Astrocyte of the cerebellum (primary cell): ENCODE results near the gene MRPL52.
"Not testable (repeated sequence)": the region's sequence is repeated elsewhere in the genome, so short reads cannot be mapped to it uniquely, and the experiment has no call there.

Source experiments
- DNase-seq: peaks from one replicate; pipeline ENCODE4 v3.0.0-alpha.2; 2011; ENCODE audit warnings: low read depth
- H3K4me3 ChIP-seq: 2 replicates; pipeline ENCODE4 v1.5.1; 2011; ENCODE audit warnings: mild to moderate bottlenecking, low read depth, low read length, moderate library complexity
- CTCF ChIP-seq: IDR thresholded peaks from 2 replicates; pipeline ENCODE4 v1.5.1; 2012; ENCODE audit warnings: low read length, low read depth, moderate library complexity, mild to moderate bottlenecking; ENCODE audit errors: missing control alignments
- in situ Hi-C: cut with HindIII; loops from 2 replicates; pipeline ENCODE4 v1.10.0; 2017; ENCODE audit warnings: low sequenced_read_pairs

Gene MRPL52

DNA sequence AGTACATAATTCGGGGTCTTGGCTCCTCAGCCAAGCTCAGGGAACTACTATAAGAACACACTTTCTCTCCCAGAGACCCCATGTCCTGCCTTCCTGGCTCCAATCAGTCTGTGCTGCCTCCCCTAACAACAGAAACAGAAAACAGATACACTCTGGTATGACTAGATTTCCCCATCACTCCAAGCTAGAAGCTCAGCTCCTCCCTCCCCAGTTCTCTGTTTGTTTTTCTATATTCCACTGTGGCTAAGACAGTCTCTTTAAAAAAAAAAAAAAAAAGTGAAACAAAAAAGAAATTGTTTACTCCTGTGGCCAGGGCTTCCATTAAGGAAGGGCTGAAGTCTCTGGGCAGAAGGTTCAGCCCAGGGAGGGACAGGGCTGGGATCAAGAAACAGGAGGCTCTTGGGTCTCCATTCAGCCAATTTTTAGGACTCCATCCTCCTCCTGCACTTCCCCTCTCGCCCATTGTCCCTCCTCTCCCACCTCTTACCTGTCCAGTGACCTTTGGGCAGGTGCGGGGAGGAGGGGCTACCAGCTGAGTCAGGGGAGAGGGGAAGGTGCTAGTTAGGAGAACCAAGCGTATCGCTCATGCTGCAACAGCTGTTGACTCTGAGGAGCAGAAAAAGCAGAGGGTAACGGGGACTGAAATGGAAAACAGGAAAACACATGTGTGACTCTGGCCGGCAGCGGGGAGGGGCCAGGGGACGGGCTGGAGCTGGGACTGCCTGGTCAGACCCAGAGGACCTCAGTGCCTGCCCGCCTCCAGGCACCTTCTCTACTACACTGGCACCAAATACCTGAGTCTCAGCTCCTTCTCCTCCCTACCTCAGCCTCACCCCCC lies 10.3 kb upstream of the MRPL52 start:
- H3K4me3 ChIP-seq, result no peak overlapping the region
- no peak for TF ChIP-seq CTCF
- in situ Hi-C loops, result no loop called here
- no peak for DNase-seq

DNA sequence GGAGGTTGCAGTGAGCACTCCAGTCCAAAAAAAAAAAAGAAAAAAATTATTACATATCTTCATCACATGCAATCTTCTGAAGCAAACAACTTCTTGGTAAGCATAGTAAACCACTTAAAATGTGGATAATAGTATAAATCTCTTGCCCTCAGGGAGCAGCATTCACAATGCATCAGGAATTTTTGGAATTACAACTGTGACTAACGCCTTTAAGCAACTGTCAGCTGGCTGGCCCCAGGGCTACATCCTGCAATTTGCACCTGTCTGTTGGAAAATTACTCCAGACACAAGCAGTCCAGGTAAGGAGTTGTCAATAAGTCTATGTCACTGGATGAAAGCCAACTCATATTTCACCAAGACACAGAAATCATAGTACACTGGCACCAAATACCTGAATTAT lies 9.0 kb upstream of the MRPL52 start:
- H3K4me3 ChIP-seq, result no peak overlapping the region
- TF ChIP-seq CTCF, result no peak
- no peak for DNase-seq
- in situ Hi-C loops, result no loop called here

DNA sequence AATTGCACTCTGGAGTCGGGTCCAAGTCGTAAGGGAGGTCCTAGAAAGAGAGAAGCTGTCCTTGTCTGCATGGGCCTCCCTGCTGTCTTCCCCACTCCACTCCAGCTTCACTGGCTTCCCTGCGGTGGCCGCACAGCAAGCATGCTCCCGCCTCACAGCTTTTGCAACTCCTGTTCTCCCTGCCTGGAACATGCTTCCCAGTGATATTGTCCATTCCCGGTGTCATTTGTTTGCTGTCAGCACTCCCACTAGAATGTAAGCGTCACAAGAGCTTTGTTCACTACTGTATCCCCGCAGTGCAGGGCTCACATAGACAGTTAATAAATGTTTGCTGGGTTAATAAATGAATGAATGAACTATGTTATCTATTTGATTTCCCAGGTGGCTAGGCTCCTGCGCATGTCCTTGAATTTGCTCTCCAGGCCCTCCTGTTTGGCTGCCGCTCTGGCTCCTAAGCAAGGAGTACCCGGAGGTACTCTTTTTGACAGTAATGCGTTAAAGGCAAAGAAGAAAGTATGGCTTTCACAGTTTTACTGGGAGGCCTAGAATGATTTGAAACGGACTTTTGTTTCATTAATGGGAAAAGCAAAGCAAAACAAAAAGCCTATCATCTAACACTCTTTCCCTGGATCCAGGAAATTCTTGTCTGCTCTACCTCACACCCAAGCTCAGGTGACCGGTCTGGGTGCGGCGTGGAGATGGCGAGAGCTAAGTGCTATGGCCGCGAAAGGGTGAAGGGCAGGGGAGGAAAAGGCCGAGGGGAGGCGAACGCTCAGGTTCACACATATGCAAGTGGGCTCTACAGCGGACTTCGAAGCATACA lies 8.3 kb upstream of the MRPL52 start:
- in situ Hi-C loops, result no loop called here
- TF ChIP-seq CTCF, result no peak
- no peak overlapping the region for H3K4me3 ChIP-seq
- DNase-seq, result no peak

DNA sequence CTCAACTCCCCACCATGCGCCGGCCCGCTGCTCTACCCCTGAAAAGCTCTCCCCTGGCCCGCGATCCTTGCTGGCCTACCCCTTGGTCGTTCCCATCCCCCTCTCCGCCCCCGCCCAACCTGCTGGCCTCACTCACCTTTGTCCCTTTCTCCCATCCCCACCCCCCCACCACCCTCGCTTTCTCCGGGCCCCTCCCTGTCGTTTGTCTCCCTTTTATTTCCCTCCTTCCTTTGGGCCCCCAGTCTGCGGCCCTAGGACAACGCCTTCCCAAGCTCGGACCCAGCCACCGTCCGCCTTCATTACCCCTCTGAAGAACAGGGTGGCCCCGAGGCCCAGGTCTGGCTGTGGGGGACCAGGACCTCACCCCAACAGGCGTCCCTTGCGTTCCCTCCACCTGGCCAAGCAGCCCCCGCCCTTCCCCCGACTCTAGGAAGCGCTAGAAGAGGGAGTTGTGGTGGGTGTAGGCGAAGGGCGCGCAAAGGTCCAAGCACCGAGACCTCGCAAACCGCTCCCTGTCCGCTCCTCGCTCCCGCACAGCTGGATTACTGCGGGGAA lies 7.6 kb upstream of the MRPL52 start:
- in situ Hi-C loops, result no loop called here
- TF ChIP-seq CTCF, result no peak
- H3K4me3 ChIP-seq, result no peak overlapping the region
- no peak for DNase-seq

- peak; percentile 92 for DNase-seq
- in situ Hi-C loops, result no loop called here
- peak; percentile 90 for TF ChIP-seq CTCF
- peak overlapping the region; percentile 20 for H3K4me3 ChIP-seq
Measured at GRCh38 chr14:22822571-22823098, 7.1 kb upstream of the MRPL52 start.

- DNase-seq, result peak; percentile 97
- no peak overlapping the region for H3K4me3 ChIP-seq
- in situ Hi-C loops, result no loop called here
- TF ChIP-seq CTCF, result no peak
Measured at GRCh38 chr14:22824711-22825359, 4.9 kb upstream of the MRPL52 start.

GRCh38 chr14:22829076-22829660 lies 519 bp upstream of the MRPL52 start:
- DNase-seq, in situ Hi-C loops: not testable (repeated sequence)
- H3K4me3 ChIP-seq, result peak overlapping the region; percentile 91
